ENCODE results near the gene FOXP1. TPM values are rescaled to one million over a fixed set of nuclear protein-coding genes. Genes with fewer than 3 reads are reported as not detected.
A peak's percentile ranks its signal among the peaks of the same experiment; 100 is the strongest.

Gene FOXP1
- 28.2 TPM for total RNA-seq
- polyA plus RNA-seq (ENCODE audit: insufficient read depth in 1 of 8, insufficient read length in 8 of 8, low replicate concordance in 1 of 8), result 10 to 100 TPM; 17.6 to 23.4 (median 20.2) TPM
- long read RNA-seq, donor 1, partial matches to known transcripts, result 0 of 2 reads
- long read RNA-seq, donor 1, other reads (novel, unspliced or antisense), result 0 of 2 reads
- long read RNA-seq, donor 2, result 0 reads
- long read RNA-seq, donor 3, result 0 reads
- long read RNA-seq, donor 4, result 0 reads
- long read RNA-seq, donor 5, partial matches to known transcripts, result 0 of 4 reads
- long read RNA-seq, donor 5, other reads (novel, unspliced or antisense), result 0 of 4 reads
- long read RNA-seq, donor 6, partial matches to known transcripts, result 0 of 2 reads
- long read RNA-seq, donor 6, other reads (novel, unspliced or antisense), result 0 of 2 reads
- long read RNA-seq, donor 7, partial matches to known transcripts, result 0 of 3 reads
- long read RNA-seq, donor 7, other reads (novel, unspliced or antisense), result 0 of 3 reads
- long read RNA-seq, donor 8, partial matches to known transcripts, result 0 of 2 reads
- long read RNA-seq, donor 8, other reads (novel, unspliced or antisense), result 0 of 2 reads
- long read RNA-seq, donor 9, partial matches to known transcripts, result 0 of 2 reads
- long read RNA-seq, donor 9, other reads (novel, unspliced or antisense), result 0 of 2 reads
- long read RNA-seq, donor 10, partial matches to known transcripts, result 0 of 5 reads
- long read RNA-seq, donor 10, other reads (novel, unspliced or antisense), result 0 of 5 reads
- long read RNA-seq, donor 11, partial matches to known transcripts, result 0 of 3 reads
- long read RNA-seq, donor 11, other reads (novel, unspliced or antisense), result 0 of 3 reads

GRCh38 chr3:71583566-71584393, at the start of gene FOXP1:
Gene FOXP1, minus strand, starts transcription at chr3:71583728. Its CDS starts 385,347 bp downstream, at chr3:71198381.
- peak within 1 kb of the TSS; percentile 93 for H3K27ac ChIP-seq (ENCODE audit: low read length)
- H3K4me3 ChIP-seq (ENCODE audit: low read length), result peak within 1 kb of the TSS; percentile 74
- H3K9me3 ChIP-seq (replicated peaks; ENCODE audit: control insufficient read depth, low read depth, low read length), result no peaks in the 10 kb centered on the region
- under 1% methylated on average over 47 of the region's 75 CpGs for WGBS (ENCODE audit: insufficient coverage)
- H3K36me3 ChIP-seq (ENCODE audit: control insufficient read depth, insufficient read depth, low read length), result no peaks in the 10 kb centered on the region
- peak; percentile 91 for DNase-seq
- peaks cover 15% of the 10 kb centered on the region for H3K4me1 ChIP-seq (ENCODE audit: control insufficient read depth, insufficient read depth, low read length)
- H3K27me3 ChIP-seq (ENCODE audit: control insufficient read depth, insufficient read depth, low read length), result peaks cover 20% of the 10 kb centered on the region

GRCh38 chr3:71629711-71630110, 46.2 kb upstream of the FOXP1 start:
- Histone ChIP-seq H3K36me3 (ENCODE audit: control insufficient read depth, insufficient read depth, low read length) (no peaks in the 10 kb centered on the region), H3K27ac (ENCODE audit: low read length) (no peak overlapping the region), H3K27me3 (ENCODE audit: control insufficient read depth, insufficient read depth, low read length) (no peaks in the 10 kb centered on the region), H3K9me3 (replicated peaks; ENCODE audit: control insufficient read depth, low read depth, low read length) (no peaks in the 10 kb centered on the region), H3K4me1 (ENCODE audit: control insufficient read depth, insufficient read depth, low read length) (no peaks in the 10 kb centered on the region), H3K4me3 (ENCODE audit: low read length) (no peak overlapping the region)
- no CpG with 5 or more reads among the region's 2 CpGs for WGBS (ENCODE audit: insufficient coverage)
- peak; percentile 71 for DNase-seq

GRCh38 chr3:71629289-71629688, 45.8 kb upstream of the FOXP1 start:
- WGBS (ENCODE audit: insufficient coverage), result no CpG with 5 or more reads among the region's 8 CpGs
- H3K36me3 ChIP-seq (ENCODE audit: control insufficient read depth, insufficient read depth, low read length), result no peaks in the 10 kb centered on the region
- DNase-seq, result peak; percentile 45
- H3K9me3 ChIP-seq (replicated peaks; ENCODE audit: control insufficient read depth, low read depth, low read length), result no peaks in the 10 kb centered on the region
- H3K4me1 ChIP-seq (ENCODE audit: control insufficient read depth, insufficient read depth, low read length), result no peaks in the 10 kb centered on the region
- H3K4me3 ChIP-seq (ENCODE audit: low read length), result no peak overlapping the region
- no peak overlapping the region for H3K27ac ChIP-seq (ENCODE audit: low read length)
- no peaks in the 10 kb centered on the region for H3K27me3 ChIP-seq (ENCODE audit: control insufficient read depth, insufficient read depth, low read length)

- H3K27ac ChIP-seq (ENCODE audit: low read length), result no peak overlapping the region
- DNase-seq, result no peak
- no peaks in the 10 kb centered on the region for H3K4me1 ChIP-seq (ENCODE audit: control insufficient read depth, insufficient read depth, low read length)
- no peaks in the 10 kb centered on the region for H3K27me3 ChIP-seq (ENCODE audit: control insufficient read depth, insufficient read depth, low read length)
- no peaks in the 10 kb centered on the region for H3K9me3 ChIP-seq (replicated peaks; ENCODE audit: control insufficient read depth, low read depth, low read length)
- no peaks in the 10 kb centered on the region for H3K36me3 ChIP-seq (ENCODE audit: control insufficient read depth, insufficient read depth, low read length)
- no peak overlapping the region for H3K4me3 ChIP-seq (ENCODE audit: low read length)
- no CpG with 5 or more reads among the region's 6 CpGs for WGBS (ENCODE audit: insufficient coverage)
Observed at GRCh38 chr3:71628522-71628921, 45.0 kb upstream of the FOXP1 start.

GRCh38 chr3:71625676-71626075, 42.1 kb upstream of the FOXP1 start:
- Histone ChIP-seq H3K36me3 (ENCODE audit: control insufficient read depth, insufficient read depth, low read length) (no peaks in the 10 kb centered on the region), H3K4me1 (ENCODE audit: control insufficient read depth, insufficient read depth, low read length) (no peaks in the 10 kb centered on the region), H3K4me3 (ENCODE audit: low read length) (no peak overlapping the region), H3K9me3 (replicated peaks; ENCODE audit: control insufficient read depth, low read depth, low read length) (no peaks in the 10 kb centered on the region), H3K27me3 (ENCODE audit: control insufficient read depth, insufficient read depth, low read length) (no peaks in the 10 kb centered on the region), H3K27ac (ENCODE audit: low read length) (no peak overlapping the region)
- DNase-seq, result no peak

- no CpG with 5 or more reads among the region's 9 CpGs for WGBS (ENCODE audit: insufficient coverage)
- no peaks in the 10 kb centered on the region for H3K36me3 ChIP-seq (ENCODE audit: control insufficient read depth, insufficient read depth, low read length)
- no peak overlapping the region for H3K27ac ChIP-seq (ENCODE audit: low read length)
- no peak overlapping the region for H3K4me3 ChIP-seq (ENCODE audit: low read length)
- no peaks in the 10 kb centered on the region for H3K9me3 ChIP-seq (replicated peaks; ENCODE audit: control insufficient read depth, low read depth, low read length)
- H3K4me1 ChIP-seq (ENCODE audit: control insufficient read depth, insufficient read depth, low read length), result no peaks in the 10 kb centered on the region
- no peak for DNase-seq
- H3K27me3 ChIP-seq (ENCODE audit: control insufficient read depth, insufficient read depth, low read length), result no peaks in the 10 kb centered on the region
Observed at GRCh38 chr3:71621825-71622537, 38.5 kb upstream of the FOXP1 start.

- no peak overlapping the region for H3K4me3 ChIP-seq (ENCODE audit: low read length)
- H3K27ac ChIP-seq (ENCODE audit: low read length), result no peak overlapping the region
- WGBS (ENCODE audit: insufficient coverage), result 78% methylated on average over 4 of the region's 6 CpGs
- H3K4me1 ChIP-seq (ENCODE audit: control insufficient read depth, insufficient read depth, low read length), result no peaks in the 10 kb centered on the region
- H3K27me3 ChIP-seq (ENCODE audit: control insufficient read depth, insufficient read depth, low read length), result no peaks in the 10 kb centered on the region
- no peaks in the 10 kb centered on the region for H3K36me3 ChIP-seq (ENCODE audit: control insufficient read depth, insufficient read depth, low read length)
- no peak for DNase-seq
- no peaks in the 10 kb centered on the region for H3K9me3 ChIP-seq (replicated peaks; ENCODE audit: control insufficient read depth, low read depth, low read length)
Observed at GRCh38 chr3:71618538-71618937, 35.0 kb upstream of the FOXP1 start.

GRCh38 chr3:71616571-71617021, 33.1 kb upstream of the FOXP1 start:
- Histone ChIP-seq H3K27ac (ENCODE audit: low read length) (no peak overlapping the region), H3K27me3 (ENCODE audit: control insufficient read depth, insufficient read depth, low read length) (no peaks in the 10 kb centered on the region), H3K4me1 (ENCODE audit: control insufficient read depth, insufficient read depth, low read length) (no peaks in the 10 kb centered on the region), H3K4me3 (ENCODE audit: low read length) (no peak overlapping the region), H3K9me3 (replicated peaks; ENCODE audit: control insufficient read depth, low read depth, low read length) (no peaks in the 10 kb centered on the region), H3K36me3 (ENCODE audit: control insufficient read depth, insufficient read depth, low read length) (no peaks in the 10 kb centered on the region)
- 70% methylated on average over 2 of the region's 6 CpGs for WGBS (ENCODE audit: insufficient coverage)
- no peak for DNase-seq

GRCh38 chr3:71614869-71615268, 31.3 kb upstream of the FOXP1 start:
- no peak overlapping the region for H3K27ac ChIP-seq (ENCODE audit: low read length)
- H3K27me3 ChIP-seq (ENCODE audit: control insufficient read depth, insufficient read depth, low read length), result no peaks in the 10 kb centered on the region
- no peak overlapping the region for H3K4me3 ChIP-seq (ENCODE audit: low read length)
- no peaks in the 10 kb centered on the region for H3K9me3 ChIP-seq (replicated peaks; ENCODE audit: control insufficient read depth, low read depth, low read length)
- H3K36me3 ChIP-seq (ENCODE audit: control insufficient read depth, insufficient read depth, low read length), result no peaks in the 10 kb centered on the region
- DNase-seq, result no peak
- no peaks in the 10 kb centered on the region for H3K4me1 ChIP-seq (ENCODE audit: control insufficient read depth, insufficient read depth, low read length)
- 83% methylated on average over 2 of the region's 3 CpGs for WGBS (ENCODE audit: insufficient coverage)
